DMS79 (cell line): Measurements from ENCODE around the gene HLA-B.

Experiments
- DNase-seq: peaks from one replicate; lab custom pipeline; 2025; lab: John Stamatoyannopoulos, UW

Gene HLA-B

DNA sequence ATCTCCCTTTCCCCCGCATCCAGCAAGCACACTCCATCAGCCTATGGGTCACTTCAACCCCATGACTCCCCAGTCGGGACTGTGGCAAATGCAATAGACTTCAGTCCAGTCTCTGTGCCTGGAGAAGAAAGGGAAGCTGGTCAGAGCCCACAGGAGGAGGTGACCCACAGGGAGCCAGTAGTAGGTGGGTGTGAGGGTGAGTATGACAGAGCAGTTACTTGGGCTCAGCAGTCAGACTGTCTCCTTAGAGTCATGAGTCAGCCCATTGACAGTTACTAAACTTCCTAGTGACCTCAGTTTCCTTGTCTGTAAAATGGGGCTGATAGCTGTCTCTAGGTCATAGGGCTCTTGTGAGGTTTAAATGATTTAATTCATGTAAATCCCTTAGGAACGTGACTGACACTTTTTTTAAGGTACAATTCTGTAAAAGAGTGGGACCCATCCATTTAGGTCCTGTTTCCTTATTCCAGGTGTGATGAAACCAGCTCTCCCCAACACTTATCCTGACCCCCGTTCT lies 51.2 kb downstream of the HLA-B start:
- DNase-seq = no peak

DNA sequence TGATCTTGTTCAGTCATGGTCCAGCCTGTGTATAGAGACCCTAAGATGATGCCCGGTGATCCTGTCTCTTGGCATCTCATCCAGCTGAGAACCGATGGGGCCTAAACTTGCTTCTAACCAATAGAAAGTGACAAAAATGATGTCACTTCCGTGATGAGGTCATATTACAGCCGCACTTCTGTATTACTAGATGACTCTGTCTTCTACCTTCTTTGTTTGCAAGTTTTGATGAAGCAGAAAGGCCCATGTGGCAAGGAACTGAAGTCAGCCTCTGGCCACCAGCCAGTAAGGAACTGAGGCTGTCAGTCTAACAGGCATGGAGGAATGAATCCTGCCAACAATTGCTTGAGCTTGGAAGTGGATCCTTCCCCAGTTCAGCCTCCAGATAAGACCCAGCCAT lies 52.3 kb downstream of the HLA-B start:
- DNase-seq = no peak
